ENCODE data around the gene IRF3.

Gene IRF3

GRCh38 chr19:49700563-49700962 is 34.9 kb upstream of the IRF3 start:
- Histone ChIP-seq H3K27ac (ENCODE audit: low read length, poor library complexity, severe bottlenecking) (no peak overlapping the region), H2AK5ac (ENCODE audit: low read length, severe bottlenecking) (no peak overlapping the region), H3K4me3 (ENCODE audit: insufficient read depth in 1 of 2, low read depth in 1 of 2, low read length in 2 of 2) (no peak overlapping the region), H3K18ac (ENCODE audit: low read depth in 1 of 2, low read length in 2 of 2) (no peak overlapping the region), H3K27me3 (ENCODE audit: control insufficient read depth in 1 of 2, insufficient read depth in 1 of 2, low read length in 2 of 2) (no peaks in the 10 kb centered on the region), H2BK15ac (ENCODE audit: low read depth, poor library complexity, severe bottlenecking) (no peak overlapping the region), H2AFZ (ENCODE audit: low read depth, low read length) (no peak overlapping the region), H3K4ac (ENCODE audit: low read depth in 1 of 2, low read length in 2 of 2) (no peak overlapping the region), H2BK5ac (ENCODE audit: low read depth, low read length, poor library complexity, severe bottlenecking) (no peak overlapping the region), H4K91ac (ENCODE audit: low read length) (no peak overlapping the region), H3K9me3 (ENCODE audit: control insufficient read depth, low read length) (no peaks in the 10 kb centered on the region), H3K36me3 (ENCODE audit: control insufficient read depth in 1 of 2, insufficient read depth in 2 of 2, low read depth in 1 of 2, low read length in 2 of 2) (peaks cover 20 to 40% of the 10 kb centered on the region in 2 experiments), H3K4me2 (ENCODE audit: low read length, poor library complexity, severe bottlenecking) (no peak overlapping the region), H3K9ac (ENCODE audit: low read length) (no peak overlapping the region), H2BK120ac (ENCODE audit: low read depth, low read length) (no peak overlapping the region), H3K4me1 (ENCODE audit: control insufficient read depth, insufficient read depth, low read depth, low read length) (peaks cover 2% of the 10 kb centered on the region), H4K8ac (ENCODE audit: low read length) (no peak overlapping the region), H3K79me1 (replicated peaks; ENCODE audit: low read length, poor library complexity, severe bottlenecking) (no peaks in the 10 kb centered on the region), H3K23ac (ENCODE audit: low read length in 2 of 2) (no peak overlapping the region), H2BK12ac (ENCODE audit: low read length in 2 of 2) (no peak overlapping the region), H3K14ac (ENCODE audit: low read length in 2 of 2) (no peak overlapping the region)
- no peak for DNase-seq
- whole genome bisulfite sequencing = 75% methylated on average over 11 of the region's 11 CpGs

DNA sequence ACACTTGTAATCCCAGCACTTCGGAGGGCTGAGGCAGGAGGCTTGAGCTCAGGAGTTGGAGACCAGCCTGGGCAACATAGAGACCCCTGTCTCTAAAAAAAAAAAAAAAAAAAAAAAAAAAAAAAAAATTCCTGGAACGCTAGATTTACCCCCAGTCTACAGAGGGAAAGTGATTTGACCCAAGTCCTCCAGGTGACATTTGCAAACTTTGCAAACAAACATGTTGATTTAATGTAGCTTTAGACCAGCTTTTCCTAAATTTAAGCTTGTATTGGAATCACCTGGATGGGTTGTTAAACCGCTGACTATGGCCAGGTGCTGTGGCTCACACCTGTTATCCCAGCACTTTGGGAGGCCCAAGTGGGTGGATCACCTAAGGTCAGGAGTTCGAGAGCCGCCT is 33.7 kb upstream of the IRF3 start:
- WGBS = 93% methylated on average over 4 of the region's 5 CpGs
- no peaks in the 10 kb centered on the region for H3K79me1 ChIP-seq (replicated peaks; ENCODE audit: low read length, poor library complexity, severe bottlenecking)
- no peak overlapping the region for H2BK5ac ChIP-seq (ENCODE audit: low read depth, low read length, poor library complexity, severe bottlenecking)
- no peak overlapping the region for H3K4me2 ChIP-seq (ENCODE audit: low read length, poor library complexity, severe bottlenecking)
- no peak overlapping the region for H4K8ac ChIP-seq (ENCODE audit: low read length)
- H2AFZ ChIP-seq (ENCODE audit: low read depth, low read length) = no peak overlapping the region
- H3K23ac ChIP-seq (ENCODE audit: low read length in 2 of 2) = no peak overlapping the region
- no peak overlapping the region for H2AK5ac ChIP-seq (ENCODE audit: low read length, severe bottlenecking)
- H2BK15ac ChIP-seq (ENCODE audit: low read depth, poor library complexity, severe bottlenecking) = no peak overlapping the region
- no peak for DNase-seq
- no peak overlapping the region for H3K9ac ChIP-seq (ENCODE audit: low read length)
- H3K27ac ChIP-seq (ENCODE audit: low read length, poor library complexity, severe bottlenecking) = no peak overlapping the region
- H3K14ac ChIP-seq (ENCODE audit: low read length in 2 of 2) = no peak overlapping the region
- no peaks in the 10 kb centered on the region for H3K27me3 ChIP-seq (ENCODE audit: control insufficient read depth in 1 of 2, insufficient read depth in 1 of 2, low read length in 2 of 2)
- H3K36me3 ChIP-seq (ENCODE audit: control insufficient read depth in 1 of 2, insufficient read depth in 2 of 2, low read depth in 1 of 2, low read length in 2 of 2) = peaks cover 11 to 29% of the 10 kb centered on the region in 2 experiments
- H3K4me1 ChIP-seq (ENCODE audit: control insufficient read depth, insufficient read depth, low read depth, low read length) = peaks cover 2% of the 10 kb centered on the region
- no peaks in the 10 kb centered on the region for H3K9me3 ChIP-seq (ENCODE audit: control insufficient read depth, low read length)
- no peak overlapping the region for H2BK12ac ChIP-seq (ENCODE audit: low read length in 2 of 2)
- no peak overlapping the region for H3K4me3 ChIP-seq (ENCODE audit: insufficient read depth in 1 of 2, low read depth in 1 of 2, low read length in 2 of 2)
- H4K91ac ChIP-seq (ENCODE audit: low read length) = no peak overlapping the region
- H3K4ac ChIP-seq (ENCODE audit: low read depth in 1 of 2, low read length in 2 of 2) = no peak overlapping the region
- no peak overlapping the region for H2BK120ac ChIP-seq (ENCODE audit: low read depth, low read length)
- H3K18ac ChIP-seq (ENCODE audit: low read depth in 1 of 2, low read length in 2 of 2) = no peak overlapping the region

GRCh38 chr19:49696865-49697264 is 31.2 kb upstream of the IRF3 start:
- Histone ChIP-seq H2AFZ (ENCODE audit: low read depth, low read length) (no peak overlapping the region), H3K4me2 (ENCODE audit: low read length, poor library complexity, severe bottlenecking) (no peak overlapping the region), H3K4me3 (ENCODE audit: insufficient read depth in 1 of 2, low read depth in 1 of 2, low read length in 2 of 2) (no peak overlapping the region), H4K8ac (ENCODE audit: low read length) (no peak overlapping the region), H3K79me1 (replicated peaks; ENCODE audit: low read length, poor library complexity, severe bottlenecking) (peaks cover 4% of the 10 kb centered on the region), H3K4ac (ENCODE audit: low read depth in 1 of 2, low read length in 2 of 2) (no peak overlapping the region), H3K27ac (ENCODE audit: low read length, poor library complexity, severe bottlenecking) (no peak overlapping the region), H3K4me1 (ENCODE audit: control insufficient read depth, insufficient read depth, low read depth, low read length) (peaks cover 4% of the 10 kb centered on the region), H3K23ac (ENCODE audit: low read length in 2 of 2) (no peak overlapping the region), H3K9me3 (ENCODE audit: control insufficient read depth, low read length) (no peaks in the 10 kb centered on the region), H3K9ac (ENCODE audit: low read length) (no peak overlapping the region), H3K14ac (ENCODE audit: low read length in 2 of 2) (no peak overlapping the region), H3K27me3 (ENCODE audit: control insufficient read depth in 1 of 2, insufficient read depth in 1 of 2, low read length in 2 of 2) (no peaks in the 10 kb centered on the region), H3K18ac (ENCODE audit: low read depth in 1 of 2, low read length in 2 of 2) (no peak overlapping the region), H4K91ac (ENCODE audit: low read length) (no peak overlapping the region), H2BK15ac (ENCODE audit: low read depth, poor library complexity, severe bottlenecking) (no peak overlapping the region), H2BK120ac (ENCODE audit: low read depth, low read length) (no peak overlapping the region), H2BK12ac (ENCODE audit: low read length in 2 of 2) (no peak overlapping the region), H2BK5ac (ENCODE audit: low read depth, low read length, poor library complexity, severe bottlenecking) (no peak overlapping the region), H2AK5ac (ENCODE audit: low read length, severe bottlenecking) (no peak overlapping the region), H3K36me3 (ENCODE audit: control insufficient read depth in 1 of 2, insufficient read depth in 2 of 2, low read depth in 1 of 2, low read length in 2 of 2) (peaks cover 8 to 22% of the 10 kb centered on the region in 2 experiments)
- 84% methylated on average over 6 of the region's 7 CpGs for WGBS
- no peak for DNase-seq

- 98% methylated on average over 4 of the region's 6 CpGs for WGBS
- no peaks in the 10 kb centered on the region for H3K27me3 ChIP-seq (ENCODE audit: control insufficient read depth in 1 of 2, insufficient read depth in 1 of 2, low read length in 2 of 2)
These were observed 30.5 kb upstream of the IRF3 start for GRCh38 chr19:49696115-49696514.

More at GRCh38 chr19:49696115-49696514, 30.5 kb upstream of the IRF3 start:
- no peak overlapping the region for H2AK5ac ChIP-seq (ENCODE audit: low read length, severe bottlenecking)
- H2BK120ac ChIP-seq (ENCODE audit: low read depth, low read length) = no peak overlapping the region
- H4K8ac ChIP-seq (ENCODE audit: low read length) = no peak overlapping the region
- no peak overlapping the region for H3K23ac ChIP-seq (ENCODE audit: low read length in 2 of 2)
- H4K91ac ChIP-seq (ENCODE audit: low read length) = no peak overlapping the region
- H2BK5ac ChIP-seq (ENCODE audit: low read depth, low read length, poor library complexity, severe bottlenecking) = no peak overlapping the region
- H3K36me3 ChIP-seq (ENCODE audit: control insufficient read depth in 1 of 2, insufficient read depth in 2 of 2, low read depth in 1 of 2, low read length in 2 of 2) = peaks cover 8 to 17% of the 10 kb centered on the region in 2 experiments
- H2BK15ac ChIP-seq (ENCODE audit: low read depth, poor library complexity, severe bottlenecking) = no peak overlapping the region
- no peak overlapping the region for H3K18ac ChIP-seq (ENCODE audit: low read depth in 1 of 2, low read length in 2 of 2)
- no peak overlapping the region for H3K27ac ChIP-seq (ENCODE audit: low read length, poor library complexity, severe bottlenecking)
- no peak overlapping the region for H3K14ac ChIP-seq (ENCODE audit: low read length in 2 of 2)
- DNase-seq = no peak
- H3K9me3 ChIP-seq (ENCODE audit: control insufficient read depth, low read length) = no peaks in the 10 kb centered on the region
- no peak overlapping the region for H3K9ac ChIP-seq (ENCODE audit: low read length)
- H3K4me1 ChIP-seq (ENCODE audit: control insufficient read depth, insufficient read depth, low read depth, low read length) = peaks cover 7% of the 10 kb centered on the region
- H2AFZ ChIP-seq (ENCODE audit: low read depth, low read length) = no peak overlapping the region
- H3K4me3 ChIP-seq (ENCODE audit: insufficient read depth in 1 of 2, low read depth in 1 of 2, low read length in 2 of 2) = no peak overlapping the region
- no peak overlapping the region for H3K4me2 ChIP-seq (ENCODE audit: low read length, poor library complexity, severe bottlenecking)
- peaks cover 4% of the 10 kb centered on the region for H3K79me1 ChIP-seq (replicated peaks; ENCODE audit: low read length, poor library complexity, severe bottlenecking)
- H2BK12ac ChIP-seq (ENCODE audit: low read length in 2 of 2) = no peak overlapping the region
- H3K4ac ChIP-seq (ENCODE audit: low read depth in 1 of 2, low read length in 2 of 2) = no peak overlapping the region
